IMR-90 (cell line): Measurements from ENCODE around the gene RELL1. TPM values are rescaled to one million over a fixed set of nuclear protein-coding genes. Genes with fewer than 3 reads are reported as not detected.

ENCODE experiments used
- ATAC-seq: fragments of 200-7000 bp; cut with Tn5 transposase; 2 replicates; pipeline ENCODE4 v1.9.1; 2020; ENCODE audit warnings: low read depth, mild to moderate bottlenecking, moderate library complexity
- BruUV-seq: library from RNA; stranded (reverse); fragments of 400-500 nt; replicated peaks from 2 replicates; lab custom pipeline; 2021; lab: Mats Ljungman, UMichigan
- CTCF ChIA-PET: fragments of 300-600 bp; formaldehyde crosslinking; extraction: SDS; loops from one replicate; lab custom pipeline; 2021; ENCODE audit warnings: antibody characterized with exemption; lab: Yijun Ruan, JAX
- POLR2A ChIA-PET: fragments of 300-600 bp; sonication (Branson Sonifier 250); formaldehyde crosslinking; loops from one replicate; lab custom pipeline; 2022; ENCODE audit warnings: antibody characterized with exemption; ENCODE audit not compliant: unreplicated experiment; lab: Charles Lee
- DNase-seq: peaks from one replicate; pipeline ENCODE4 v3.0.0; 2013
- H2AFZ ChIP-seq: replicated peaks from 2 replicates; pipeline ENCODE3; 2013; ENCODE audit warnings: low read length, mild to moderate bottlenecking; ENCODE audit not compliant: poor library complexity
- H2AK5ac ChIP-seq: 2 replicates; pipeline ENCODE4 v1.6.1; 2013; ENCODE audit warnings: low read depth, low read length, inconsistent platforms
- H2AK9ac ChIP-seq: replicated peaks from 2 replicates; pipeline ENCODE3; 2013; ENCODE audit warnings: mild to moderate bottlenecking, low read depth, low read length, moderate library complexity; ENCODE audit not compliant: poor library complexity
- H2BK120ac ChIP-seq: 2 replicates; pipeline ENCODE4 v1.6.1; 2013; ENCODE audit warnings: low read depth, low read length, inconsistent platforms
- H2BK15ac ChIP-seq: 3 replicates; pipeline ENCODE4 v1.6.1; 2013; ENCODE audit warnings: low read depth, low read length, inconsistent platforms
- H2BK20ac ChIP-seq: 2 replicates; pipeline ENCODE4 v1.6.1; 2013; ENCODE audit warnings: low read depth, mild to moderate bottlenecking, inconsistent platforms, low read length, moderate library complexity
- H2BK5ac ChIP-seq: 2 replicates; pipeline ENCODE4 v1.6.1; 2013; ENCODE audit warnings: mild to moderate bottlenecking, low read depth, low read length, inconsistent platforms; ENCODE audit not compliant: poor library complexity, severe bottlenecking
- H3K14ac ChIP-seq: replicated peaks from 2 replicates; pipeline ENCODE4 v1.6.1; 2013; ENCODE audit warnings: low read depth, low read length, inconsistent platforms
- H3K18ac ChIP-seq: 2 replicates; pipeline ENCODE4 v1.6.1; 2013; ENCODE audit warnings: low read depth, low read length, control low read depth
- H3K23ac ChIP-seq: 2 replicates; pipeline ENCODE4 v1.6.1; 2013; ENCODE audit warnings: low read depth, low read length, inconsistent platforms
- H3K27ac ChIP-seq: 2 replicates; pipeline ENCODE4 v1.5.1; 2013; ENCODE audit warnings: mild to moderate bottlenecking, control low read depth, low read length; ENCODE audit not compliant: insufficient read depth
- H3K27me3 ChIP-seq: 2 replicates; pipeline ENCODE4 v1.6.1; 2013; ENCODE audit warnings: low read length; ENCODE audit not compliant: control insufficient read depth, insufficient read depth
- H3K36me3 ChIP-seq: 2 replicates; pipeline ENCODE4 v1.6.1; 2013; ENCODE audit warnings: low read length, mixed read lengths; ENCODE audit not compliant: control insufficient read depth, insufficient read depth
- H3K4ac ChIP-seq: 2 replicates; pipeline ENCODE4 v1.6.1; 2013; ENCODE audit warnings: low read depth, low read length, inconsistent platforms
- H3K4me1 ChIP-seq: 2 replicates; pipeline ENCODE4 v1.6.1; 2013; ENCODE audit warnings: low read length, mixed read lengths; ENCODE audit not compliant: control insufficient read depth, insufficient read depth
- H3K4me2 ChIP-seq: 2 replicates; pipeline ENCODE4 v1.6.1; 2013; ENCODE audit warnings: low read depth, mild to moderate bottlenecking, control low read depth, low read length, moderate library complexity
- H3K4me3 ChIP-seq: 2 replicates; pipeline ENCODE4 v1.5.1; 2013; ENCODE audit warnings: low read depth, mild to moderate bottlenecking, control low read depth, low read length, moderate library complexity; ENCODE audit not compliant: insufficient read depth
- H3K56ac ChIP-seq: 2 replicates; pipeline ENCODE4 v1.6.1; 2013; ENCODE audit warnings: low read length, inconsistent platforms; ENCODE audit not compliant: insufficient read depth; ENCODE audit errors: extremely low read depth
- H3K79me1 ChIP-seq, 2 experiments: 2 replicates each; pipeline ENCODE4 v1.6.1; 2013; ENCODE audit warnings: low read length in 2 of 2, inconsistent platforms in 1 of 2, low read depth in 1 of 2
- H3K9ac ChIP-seq: 2 replicates; pipeline ENCODE4 v1.6.1; 2013; ENCODE audit warnings: low read depth, low read length, control low read depth
- H3K9me1 ChIP-seq: 2 replicates; pipeline ENCODE4 v1.6.1; 2013; ENCODE audit warnings: low read length, inconsistent platforms; ENCODE audit not compliant: insufficient read depth
- H3K9me3 ChIP-seq: 2 replicates; pipeline ENCODE4 v1.6.1; 2013; ENCODE audit warnings: low read length; ENCODE audit not compliant: control insufficient read depth, insufficient read depth
- H4K20me1 ChIP-seq: 2 replicates; pipeline ENCODE4 v1.6.1; 2013; ENCODE audit warnings: low read length, inconsistent platforms; ENCODE audit not compliant: insufficient read depth
- H4K5ac ChIP-seq: 2 replicates; pipeline ENCODE4 v1.6.1; 2013; ENCODE audit warnings: mild to moderate bottlenecking, low read depth, low read length, control low read depth
- H4K8ac ChIP-seq, 2 experiments: 2 replicates each; pipeline ENCODE4 v1.6.1; 2013; ENCODE audit warnings: low read depth in 2 of 2, low read length in 2 of 2, control low read depth in 1 of 2, inconsistent platforms in 1 of 2
- H4K91ac ChIP-seq: 2 replicates; pipeline ENCODE4 v1.6.1; 2013; ENCODE audit warnings: low read depth, low read length, inconsistent platforms; ENCODE audit not compliant: insufficient read depth
- BHLHE40 ChIP-seq: fragments of 150-350 bp; IDR thresholded peaks from 2 replicates; pipeline ENCODE4 v1.6.1; 2016; ENCODE audit warnings: mild to moderate bottlenecking, low read depth, low read length
- CEBPB ChIP-seq: IDR thresholded peaks from 2 replicates; pipeline ENCODE4 v1.6.1; 2012; ENCODE audit warnings: low read depth, low read length, improper control_type of control experiment
- CTCF ChIP-seq: conservative IDR thresholded peaks from 2 replicates; pipeline ENCODE4 v1.5.1; 2012; ENCODE audit warnings: mild to moderate bottlenecking, low read depth, low read length, improper control_type of control experiment
- ELK1 ChIP-seq: fragments of 150-350 bp; IDR thresholded peaks from 2 replicates; pipeline ENCODE4 v1.6.1; 2016; ENCODE audit warnings: low read depth, mild to moderate bottlenecking, low read length, moderate library complexity, borderline replicate concordance
- FOS ChIP-seq: fragments of 150-350 bp; IDR thresholded peaks from 2 replicates; pipeline ENCODE4 v1.6.1; 2016; ENCODE audit warnings: low read depth, low read length
- MAFK ChIP-seq: IDR thresholded peaks from 2 replicates; pipeline ENCODE4 v1.6.1; 2012; ENCODE audit warnings: low read depth, low read length, improper control_type of control experiment
- MAZ ChIP-seq: IDR thresholded peaks from 2 replicates; pipeline ENCODE4 v1.6.1; 2012; ENCODE audit warnings: low read depth, mild to moderate bottlenecking, low read length, improper control_type of control experiment, moderate library complexity, borderline replicate concordance
- MXI1 ChIP-seq: IDR thresholded peaks from 2 replicates; pipeline ENCODE4 v1.6.1; 2012; ENCODE audit warnings: low read depth, mild to moderate bottlenecking, low read length, moderate library complexity, borderline replicate concordance
- NFE2L2 ChIP-seq: fragments of 150-350 bp; IDR thresholded peaks from 2 replicates; pipeline ENCODE4 v1.6.1; 2016; ENCODE audit warnings: low read depth, mild to moderate bottlenecking, low read length
- POLR2A ChIP-seq: IDR thresholded peaks from 2 replicates; pipeline ENCODE4 v1.6.1; 2012; ENCODE audit warnings: mild to moderate bottlenecking, low read depth, low read length
- RAD21 ChIP-seq: IDR thresholded peaks from 2 replicates; pipeline ENCODE4 v1.6.1; 2012; ENCODE audit warnings: low read length, improper control_type of control experiment
- RCOR1 ChIP-seq: IDR thresholded peaks from 2 replicates; pipeline ENCODE4 v1.6.1; 2012; ENCODE audit warnings: mild to moderate bottlenecking, low read length, improper control_type of control experiment; ENCODE audit not compliant: insufficient replicate concordance
- SMC3 ChIP-seq: fragments of 150-350 bp; IDR thresholded peaks from 2 replicates; pipeline ENCODE4 v1.6.1; 2016; ENCODE audit warnings: low read depth, mild to moderate bottlenecking, antibody characterized with exemption, low read length, moderate library complexity
- WGBS, 2 experiments: methylation state at CpG; one replicate each; pipeline versions ENCODE4 v1.1.5 to v1.1.7; 2013; ENCODE audit warnings: missing lambda C conversion rate in 2 of 2; ENCODE audit not compliant: insufficient read length in 1 of 2; ENCODE audit errors: extremely low coverage in 2 of 2; 5-methylcytosine and 5-hydroxymethylcytosine counted together
- dilution Hi-C: fragments of 300-500 bp; cut with HindIII; formaldehyde crosslinking; loops from one replicate; pipeline ENCODE4 v1.14.3; 2018; ENCODE audit warnings: low sequenced_read_pairs; ENCODE audit not compliant: unreplicated experiment
- in situ Hi-C: fragments of 300-500 bp; cut with MboI; formaldehyde crosslinking; loops from 3 replicates; pipeline ENCODE4 v1.14.3; 2019; ENCODE audit warnings: low sequenced_read_pairs, inconsistent platforms, mixed read lengths
- intact Hi-C: fragments of 100-400 bp; cut with micrococcal nuclease; formaldehyde crosslinking; loops from 2 replicates; pipeline ENCODE4 v1.10.0; 2022
- polyA plus RNA-seq, 3 experiments: library from polyadenylated mRNA; depleted of rRNA; stranded (reverse); fragments of >200 nt; gene quantifications; 2 replicates each; pipeline ENCODE4 v1.2.3, GENCODE V29; 2012; ENCODE audit warnings: low replicate concordance in 1 of 3
- total RNA-seq: library from RNA; depleted of rRNA; stranded (reverse); fragments of >200 nt; gene quantifications from 2 replicates; pipeline ENCODE4 v1.2.3, GENCODE V29; 2012
- TF ChIP-seq, protein P1 (sequence below): fragments of 150-350 bp; IDR thresholded peaks from 2 replicates; pipeline ENCODE4 v1.6.1; 2017; ENCODE audit warnings: mild to moderate bottlenecking, antibody characterized with exemption, low read length, low read depth

The RELL1 gene
- total and polyA plus RNA-seq, 2 of the 4 experiments (the other 2 are of a cell fraction) = 6.8 to 39.6 TPM

- no peak overlapping the region for H3K18ac ChIP-seq
- H2BK15ac ChIP-seq = peak overlapping the region; percentile 71; the same call in 1 of the 3 replicates
- intact Hi-C loops (no loop called here), dilution Hi-C loops (no loop called here), in situ Hi-C loops (no loop called here)
- peak overlapping the region; percentile 8 for H2AFZ ChIP-seq
- no peaks in the 10 kb centered on the region for H3K9me3 ChIP-seq
- no peak overlapping the region; the same call in 1 of the 2 replicates for H2AK5ac ChIP-seq
- H3K27ac ChIP-seq = no peak overlapping the region
- H3K4me1 ChIP-seq = peaks cover 6% of the 10 kb centered on the region; the same call in 1 of the 2 replicates
- no peaks in the 10 kb centered on the region; the same call in 1 of the 2 replicates for H3K9me1 ChIP-seq
- CTCF ChIA-PET = interaction anchor here (0.5 kb wide), 1 partner anchor 358 kb away, joined by 3 read pairs; no protein-coding TSS in a partner anchor
- peak overlapping the region; percentile 45 for H2BK120ac ChIP-seq
- DNase-seq (peak; percentile 97), ATAC-seq (peak; percentile 96)
- WGBS, 2 experiments = 100% methylated on average over 1 of the region's 5 CpGs; no CpG with 5 or more reads in 1 of the 2 experiments
- no peak overlapping the region for H3K9ac ChIP-seq
- H3K4me3 ChIP-seq = no peak overlapping the region
- peak overlapping the region; percentile 44 for H2BK5ac ChIP-seq
- H3K36me3 ChIP-seq = no peaks in the 10 kb centered on the region
- POLR2A ChIA-PET = no interaction called here
- no peaks in the 10 kb centered on the region for H3K79me1 ChIP-seq
- no TSS peak for BruUV-seq
- H3K4me2 ChIP-seq = no peak overlapping the region
- H4K5ac ChIP-seq = no peak overlapping the region
- H3K14ac ChIP-seq = no peak overlapping the region
- H3K27me3 ChIP-seq = no peaks in the 10 kb centered on the region
- H3K4ac ChIP-seq = peak overlapping the region; percentile 54
- H4K20me1 ChIP-seq = no peaks in the 10 kb centered on the region
- H2BK20ac ChIP-seq = peak overlapping the region; percentile 65
- H4K91ac ChIP-seq = no peak overlapping the region
- no peak overlapping the region for H3K56ac ChIP-seq
- H4K8ac ChIP-seq = no peak overlapping the region
- H2AK9ac ChIP-seq = peak overlapping the region; percentile 8
- no peak overlapping the region for H3K23ac ChIP-seq
- TF ChIP-seq, protein P1, sequence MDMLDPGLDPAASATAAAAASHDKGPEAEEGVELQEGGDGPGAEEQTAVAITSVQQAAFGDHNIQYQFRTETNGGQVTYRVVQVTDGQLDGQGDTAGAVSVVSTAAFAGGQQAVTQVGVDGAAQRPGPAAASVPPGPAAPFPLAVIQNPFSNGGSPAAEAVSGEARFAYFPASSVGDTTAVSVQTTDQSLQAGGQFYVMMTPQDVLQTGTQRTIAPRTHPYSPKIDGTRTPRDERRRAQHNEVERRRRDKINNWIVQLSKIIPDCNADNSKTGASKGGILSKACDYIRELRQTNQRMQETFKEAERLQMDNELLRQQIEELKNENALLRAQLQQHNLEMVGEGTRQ = no peak
- TF ChIP-seq MXI1 (peak; percentile 56; the same call in 1 of the 2 replicates), SMC3 (no peak), RAD21 (peak; percentile 15; the same call in 1 of the 2 replicates), CEBPB (peak; percentile 17; the same call in 1 of the 2 replicates), NFE2L2 (no peak), RCOR1 (peak; percentile 69), POLR2A (no peak), BHLHE40 (peak; percentile 57; the same call in 1 of the 2 replicates), CTCF (no peak), MAFK (0 out of 2 replicates have a peak, but pooled peaks have one; percentile 2), FOS (peak; percentile 94), ELK1 (no peak), MAZ (peak; percentile 61)
Measured at GRCh38 chr4:37693450-37694190, 7.4 kb upstream of the RELL1 start.
